OCI-LY1 (cell line): ENCODE results near the gene SAT1.

Experiments used
- CTCF ChIP-seq: fragments of 200-600 bp; sonication (generic), shearing (Covaris generic); IDR thresholded peaks from 2 replicates; pipeline ENCODE4 v1.5.1; 2017; ENCODE audit warnings: mild to moderate bottlenecking, antibody characterized with exemption, low read length, moderate library complexity, mixed read lengths
- EZH2 ChIP-seq: fragments of 200-600 bp; sonication (generic), shearing (Covaris generic); IDR thresholded peaks from 2 replicates; pipeline ENCODE4 v1.8.0; 2017; ENCODE audit warnings: borderline replicate concordance, mixed run types, mild to moderate bottlenecking, antibody characterized with exemption, low read length, moderate library complexity, mixed read lengths

DNA sequence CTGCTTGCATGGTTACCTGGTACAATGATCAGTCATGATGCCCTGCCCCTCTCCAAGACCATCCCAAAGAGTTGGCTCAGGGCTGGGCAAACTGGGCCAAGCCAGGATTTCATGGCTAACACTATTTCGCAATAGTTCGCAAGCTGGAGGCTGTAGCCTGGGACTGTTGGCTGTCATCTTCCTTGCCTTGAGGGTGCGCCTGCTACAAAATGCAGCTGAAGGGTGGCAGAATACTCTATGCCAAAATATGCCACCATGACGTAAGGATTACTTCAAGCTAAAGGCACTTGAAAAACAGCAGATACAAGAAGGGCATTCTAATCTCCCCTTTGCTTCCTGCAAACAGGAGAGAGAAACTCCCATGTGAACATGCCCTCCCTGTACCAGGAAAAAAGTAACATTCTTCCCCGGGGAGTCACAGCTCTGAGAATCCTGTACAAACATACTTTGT is 21.0 kb downstream of the SAT1 start:
- no peak for TF ChIP-seq CTCF
- TF ChIP-seq EZH2: no peak
